Uterus (tissue), 2 donors: ENCODE measurements around the gene FXN.

Experiments
- POLR2A ChIP-seq, 2 donors: fragments of 450-650 bp; IDR thresholded peaks; one replicate each; pipeline ENCODE4 v1.6.1; 2016; ENCODE audit warnings: antibody characterized with exemption in 2 of 2, mild to moderate bottlenecking in 1 of 2, moderate library complexity in 1 of 2
- TF ChIP-seq, protein P1 (sequence below), 4 experiments: fragments of 200-600 bp in 2 of 4; fragments of 450-650 bp in 2 of 4; sonication (generic) in 2 of 4; IDR thresholded peaks; one replicate each; pipeline ENCODE4 v1.5.1; 2016 to 2019; ENCODE audit warnings: antibody characterized with exemption in 4 of 4, mild to moderate bottlenecking in 2 of 4, moderate library complexity in 1 of 4

DNA sequence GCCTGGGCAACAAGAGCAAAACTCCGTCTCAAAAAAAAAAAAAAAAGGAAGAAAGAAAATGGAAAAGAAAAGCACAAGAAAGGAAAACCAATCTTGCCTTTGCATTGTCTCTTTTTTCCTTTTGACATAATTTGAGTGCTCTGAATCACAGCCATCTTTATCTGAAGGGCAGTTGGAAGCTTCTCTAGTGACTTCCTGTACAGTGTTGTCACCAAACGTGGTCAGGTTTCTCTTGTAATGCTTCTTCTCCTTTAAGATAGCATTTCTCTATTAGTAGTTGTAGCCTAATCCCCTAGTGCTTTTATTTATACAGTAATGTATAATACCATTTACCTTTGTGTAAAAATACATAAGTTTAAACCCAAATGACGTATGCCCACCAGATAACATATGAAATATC is 39.8 kb upstream of the FXN start:
- TF ChIP-seq, protein P1, sequence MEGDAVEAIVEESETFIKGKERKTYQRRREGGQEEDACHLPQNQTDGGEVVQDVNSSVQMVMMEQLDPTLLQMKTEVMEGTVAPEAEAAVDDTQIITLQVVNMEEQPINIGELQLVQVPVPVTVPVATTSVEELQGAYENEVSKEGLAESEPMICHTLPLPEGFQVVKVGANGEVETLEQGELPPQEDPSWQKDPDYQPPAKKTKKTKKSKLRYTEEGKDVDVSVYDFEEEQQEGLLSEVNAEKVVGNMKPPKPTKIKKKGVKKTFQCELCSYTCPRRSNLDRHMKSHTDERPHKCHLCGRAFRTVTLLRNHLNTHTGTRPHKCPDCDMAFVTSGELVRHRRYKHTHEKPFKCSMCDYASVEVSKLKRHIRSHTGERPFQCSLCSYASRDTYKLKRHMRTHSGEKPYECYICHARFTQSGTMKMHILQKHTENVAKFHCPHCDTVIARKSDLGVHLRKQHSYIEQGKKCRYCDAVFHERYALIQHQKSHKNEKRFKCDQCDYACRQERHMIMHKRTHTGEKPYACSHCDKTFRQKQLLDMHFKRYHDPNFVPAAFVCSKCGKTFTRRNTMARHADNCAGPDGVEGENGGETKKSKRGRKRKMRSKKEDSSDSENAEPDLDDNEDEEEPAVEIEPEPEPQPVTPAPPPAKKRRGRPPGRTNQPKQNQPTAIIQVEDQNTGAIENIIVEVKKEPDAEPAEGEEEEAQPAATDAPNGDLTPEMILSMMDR (IDR thresholded peaks at IDR 0.05): no peak
- TF ChIP-seq POLR2A (IDR thresholded peaks at IDR 0.05): no peak
